ENCODE data around the gene ZCCHC2.

DNA sequence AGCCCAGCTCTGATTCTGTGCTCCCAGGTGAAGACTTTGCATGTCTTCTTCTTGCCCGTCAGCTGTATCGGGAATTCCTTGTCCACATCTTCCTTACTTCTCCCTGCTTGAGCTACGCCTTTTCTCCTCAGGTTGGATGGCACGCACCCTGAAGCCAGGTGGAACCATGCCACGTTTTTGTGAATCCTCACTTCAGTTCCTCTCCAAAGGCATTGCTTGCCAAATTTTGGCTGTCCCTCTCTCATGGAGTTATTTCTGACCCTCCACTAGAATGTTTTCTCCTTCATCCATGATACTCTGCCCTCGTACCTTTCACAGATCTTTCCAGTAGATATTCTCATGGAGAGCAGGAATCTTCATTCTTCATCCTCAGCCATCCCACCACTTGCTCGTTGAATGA, 20.2 kb downstream of the ZCCHC2 start:
- TF ChIP-seq, protein P1, sequence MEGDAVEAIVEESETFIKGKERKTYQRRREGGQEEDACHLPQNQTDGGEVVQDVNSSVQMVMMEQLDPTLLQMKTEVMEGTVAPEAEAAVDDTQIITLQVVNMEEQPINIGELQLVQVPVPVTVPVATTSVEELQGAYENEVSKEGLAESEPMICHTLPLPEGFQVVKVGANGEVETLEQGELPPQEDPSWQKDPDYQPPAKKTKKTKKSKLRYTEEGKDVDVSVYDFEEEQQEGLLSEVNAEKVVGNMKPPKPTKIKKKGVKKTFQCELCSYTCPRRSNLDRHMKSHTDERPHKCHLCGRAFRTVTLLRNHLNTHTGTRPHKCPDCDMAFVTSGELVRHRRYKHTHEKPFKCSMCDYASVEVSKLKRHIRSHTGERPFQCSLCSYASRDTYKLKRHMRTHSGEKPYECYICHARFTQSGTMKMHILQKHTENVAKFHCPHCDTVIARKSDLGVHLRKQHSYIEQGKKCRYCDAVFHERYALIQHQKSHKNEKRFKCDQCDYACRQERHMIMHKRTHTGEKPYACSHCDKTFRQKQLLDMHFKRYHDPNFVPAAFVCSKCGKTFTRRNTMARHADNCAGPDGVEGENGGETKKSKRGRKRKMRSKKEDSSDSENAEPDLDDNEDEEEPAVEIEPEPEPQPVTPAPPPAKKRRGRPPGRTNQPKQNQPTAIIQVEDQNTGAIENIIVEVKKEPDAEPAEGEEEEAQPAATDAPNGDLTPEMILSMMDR (IDR thresholded peaks at IDR 0.05): no peak
- TF ChIP-seq POLR2A (IDR thresholded peaks at IDR 0.05) (no peak), POLR2AphosphoS5 (IDR thresholded peaks at IDR 0.05) (no peak)

All from breast epithelium (tissue), 3 donors.